Brain microvascular endothelial cell (primary cell): Measurements from ENCODE around the gene RUNDC1.

ENCODE experiments used
- DNase-seq: peaks from one replicate; pipeline ENCODE4 v3.0.0-alpha.2; 2020
- H3K27ac ChIP-seq: fragments of 250-450 bp; sonication (Bioruptor Pico); 2 replicates; pipeline ENCODE4 v1.5.1; 2020; ENCODE audit warnings: mild to moderate bottlenecking, moderate library complexity
- H3K27me3 ChIP-seq: fragments of 250-450 bp; sonication (Bioruptor Pico); replicated peaks from 2 replicates; pipeline ENCODE4 v1.5.1; 2020; ENCODE audit warnings: mild to moderate bottlenecking
- H3K36me3 ChIP-seq: fragments of 250-450 bp; sonication (Bioruptor Pico); replicated peaks from 2 replicates; pipeline ENCODE4 v1.5.1; 2020; ENCODE audit warnings: mild to moderate bottlenecking
- H3K4me3 ChIP-seq: 2 replicates; pipeline ENCODE4 v1.5.1; 2011; ENCODE audit warnings: low read depth, mild to moderate bottlenecking, control low read depth, low read length, moderate library complexity
- CTCF ChIP-seq: IDR thresholded peaks from 2 replicates; pipeline ENCODE4 v1.5.1; 2011; ENCODE audit warnings: low read depth, mild to moderate bottlenecking, moderate library complexity, low read length, control low read depth, inconsistent platforms; ENCODE audit errors: missing control alignments
- in situ Hi-C: cut with HindIII; loops from 2 replicates; pipeline ENCODE4 v1.10.0; 2017; ENCODE audit warnings: low sequenced_read_pairs, low pct_ligation_motif_present

RUNDC1 gene

GRCh38 chr17:43042025-43042628, 61.8 kb downstream of the RUNDC1 start:
- no peak overlapping the region for H3K4me3 ChIP-seq
- in situ Hi-C loops: no loop called here
- no peaks in the 10 kb centered on the region for H3K36me3 ChIP-seq
- no peak for TF ChIP-seq CTCF
- H3K27me3 ChIP-seq: no peaks in the 10 kb centered on the region
- DNase-seq: no peak
- H3K27ac ChIP-seq: no peak overlapping the region
